GM19035 (cell line): ENCODE data around the gene TNFSF12.

Experiments
- ATAC-seq: cut with Tn5 transposase; IDR thresholded peaks from one replicate; pipeline ENCODE4 v1.9.1; 2021; ENCODE audit not compliant: unreplicated experiment

Gene TNFSF12

GRCh38 chr17:7548585-7549400 is at the start of gene TNFSF12:
TNFSF12 (plus strand) TSS chr17:7549058; CDS start chr17:7549154, 96 bp downstream.
- ATAC-seq: no peak

GRCh38 chr17:7499161-7499560 is 49.7 kb upstream of the TNFSF12 start:
- ATAC-seq: no peak

- ATAC-seq: no peak
Observed at GRCh38 chr17:7501729-7502128, 47.1 kb upstream of the TNFSF12 start.

GRCh38 chr17:7502171-7502847 is 46.5 kb upstream of the TNFSF12 start:
- no peak for ATAC-seq

- no peak for ATAC-seq
Observed at GRCh38 chr17:7502987-7503386, 45.9 kb upstream of the TNFSF12 start.

GRCh38 chr17:7503521-7503920 is 45.3 kb upstream of the TNFSF12 start:
- ATAC-seq: no peak

GRCh38 chr17:7508145-7508544 is 40.7 kb upstream of the TNFSF12 start:
- ATAC-seq: no peak

GRCh38 chr17:7508846-7509245 is 40.0 kb upstream of the TNFSF12 start:
- ATAC-seq: no peak

- ATAC-seq: no peak
Observed at GRCh38 chr17:7509937-7510336, 38.9 kb upstream of the TNFSF12 start.

GRCh38 chr17:7511108-7511507 is 37.8 kb upstream of the TNFSF12 start:
- no peak for ATAC-seq

GRCh38 chr17:7512105-7512504 is 36.8 kb upstream of the TNFSF12 start:
- no peak for ATAC-seq

- no peak for ATAC-seq
Observed at GRCh38 chr17:7512824-7513540, 35.9 kb upstream of the TNFSF12 start.

- no peak for ATAC-seq
Observed at GRCh38 chr17:7513850-7514419, 34.9 kb upstream of the TNFSF12 start.

GRCh38 chr17:7515911-7516610 is 32.8 kb upstream of the TNFSF12 start:
- ATAC-seq: no peak

- ATAC-seq: no peak
Observed at GRCh38 chr17:7523033-7523432, 25.8 kb upstream of the TNFSF12 start.

- no peak for ATAC-seq
Observed at GRCh38 chr17:7528842-7529241, 20.0 kb upstream of the TNFSF12 start.

- ATAC-seq: no peak
Observed at GRCh38 chr17:7530023-7530900, 18.6 kb upstream of the TNFSF12 start.

GRCh38 chr17:7538050-7538449 is 10.8 kb upstream of the TNFSF12 start:
- ATAC-seq: no peak

GRCh38 chr17:7538891-7539545 is 9.8 kb upstream of the TNFSF12 start:
- no peak for ATAC-seq
